ENCODE measurements around the gene PITX1.
"Not testable (repeated sequence)": the region's sequence is repeated elsewhere in the genome, so short reads cannot be mapped to it uniquely, and the experiment has no call there.

PITX1 gene

GRCh38 chr5:134995850-134996402 lies 38.1 kb downstream of the PITX1 start:
- DNase-seq (ENCODE audit: low read depth, low spot score): no peak
- no peak overlapping the region for H3K4me3 ChIP-seq (ENCODE audit: low read depth, low read length)
- TF ChIP-seq CTCF (IDR thresholded peaks at IDR 0.05; ENCODE audit: low read depth, low read length): no peak
- in situ Hi-C loops (cut with HindIII; ENCODE audit: low sequenced_read_pairs): no loop called here

- H3K4me3 ChIP-seq (ENCODE audit: low read depth, low read length): no peak overlapping the region
- no peak for DNase-seq (ENCODE audit: low read depth, low spot score)
- in situ Hi-C loops (cut with HindIII; ENCODE audit: low sequenced_read_pairs): no loop called here
- no peak for TF ChIP-seq CTCF (IDR thresholded peaks at IDR 0.05; ENCODE audit: low read depth, low read length)
Observed at GRCh38 chr5:134994560-134995156, 39.4 kb downstream of the PITX1 start.

- H3K4me3 ChIP-seq (ENCODE audit: low read depth, low read length): no peak overlapping the region
- in situ Hi-C loops (cut with HindIII; ENCODE audit: low sequenced_read_pairs): no loop called here
- no peak for DNase-seq (ENCODE audit: low read depth, low spot score)
- TF ChIP-seq CTCF (IDR thresholded peaks at IDR 0.05; ENCODE audit: low read depth, low read length): no peak
Observed at GRCh38 chr5:134993161-134993560, 40.9 kb downstream of the PITX1 start.

GRCh38 chr5:134992148-134992547 lies 41.9 kb downstream of the PITX1 start:
- in situ Hi-C loops (cut with HindIII; ENCODE audit: low sequenced_read_pairs): no loop called here
- no peak for TF ChIP-seq CTCF (IDR thresholded peaks at IDR 0.05; ENCODE audit: low read depth, low read length)
- no peak overlapping the region for H3K4me3 ChIP-seq (ENCODE audit: low read depth, low read length)
- DNase-seq (ENCODE audit: low read depth, low spot score): no peak

GRCh38 chr5:134990183-134990582 lies 43.8 kb downstream of the PITX1 start:
- in situ Hi-C loops (cut with HindIII; ENCODE audit: low sequenced_read_pairs); H3K4me3 ChIP-seq (ENCODE audit: low read depth, low read length); DNase-seq (ENCODE audit: low read depth, low spot score): not testable (repeated sequence)

- TF ChIP-seq CTCF (IDR thresholded peaks at IDR 0.05; ENCODE audit: low read depth, low read length): no peak
- in situ Hi-C loops (cut with HindIII; ENCODE audit: low sequenced_read_pairs): no loop called here
- DNase-seq (ENCODE audit: low read depth, low spot score): peak; percentile 32
- H3K4me3 ChIP-seq (ENCODE audit: low read depth, low read length): no peak overlapping the region
Observed at GRCh38 chr5:134989266-134989830, 44.7 kb downstream of the PITX1 start.

- no peak for TF ChIP-seq CTCF (IDR thresholded peaks at IDR 0.05; ENCODE audit: low read depth, low read length)
- in situ Hi-C loops (cut with HindIII; ENCODE audit: low sequenced_read_pairs): no loop called here
- peak; percentile 13 for DNase-seq (ENCODE audit: low read depth, low spot score)
- no peak overlapping the region for H3K4me3 ChIP-seq (ENCODE audit: low read depth, low read length)
Observed at GRCh38 chr5:134982230-134982629, 51.8 kb downstream of the PITX1 start.

Measured in astrocyte of the spinal cord (primary cell).